Chondrocyte (in vitro differentiated cells): ENCODE results near the gene MYL3. TPM values are rescaled to one million over a fixed set of nuclear protein-coding genes. Genes with fewer than 3 reads are reported as not detected.
"Not testable (repeated sequence)": the region's sequence is repeated elsewhere in the genome, so short reads cannot be mapped to it uniquely, and the experiment has no call there.

Experiments used
- DNase-seq: peaks from one replicate; pipeline ENCODE4 v3.0.0; 2021; ENCODE audit warnings: mixed read lengths, low spot score
- H3K27ac Mint-ChIP-seq: one replicate; pipeline ENCODE4 v1.8.0; 2021; ENCODE audit warnings: mild to moderate bottlenecking, moderate library complexity, mixed read lengths; ENCODE audit not compliant: unreplicated experiment
- H3K27me3 Mint-ChIP-seq: 2 replicates; pipeline ENCODE4 v1.8.0; 2021; ENCODE audit warnings: low read depth, mixed read lengths
- H3K36me3 Mint-ChIP-seq: 2 replicates; pipeline ENCODE4 v1.8.0; 2021; ENCODE audit warnings: low read depth, mixed read lengths
- H3K4me1 Mint-ChIP-seq: 2 replicates; pipeline ENCODE4 v1.8.0; 2021; ENCODE audit warnings: low read depth, mild to moderate bottlenecking, mixed read lengths
- H3K4me3 Mint-ChIP-seq: one replicate; pipeline ENCODE4 v1.8.0; 2021; ENCODE audit warnings: mild to moderate bottlenecking, moderate library complexity, mixed read lengths; ENCODE audit not compliant: unreplicated experiment
- H3K9me3 Mint-ChIP-seq: 2 replicates; pipeline ENCODE4 v1.8.0; 2021; ENCODE audit warnings: low read depth, mixed read lengths
- total RNA-seq: library from RNA; stranded (reverse); gene quantifications from 3 replicates; pipeline ENCODE4 v1.2.1, GENCODE V29; 2021
- TF ChIP-seq, protein P1 (sequence below): fragments of 200-600 bp; sonication (generic); IDR thresholded peaks from 2 replicates; pipeline ENCODE4 v1.5.0; 2021; ENCODE audit warnings: antibody characterized with exemption, mild to moderate bottlenecking, moderate library complexity

The MYL3 gene
- total RNA-seq, 1 donor from 2014 or later, result 0.22 TPM

DNA sequence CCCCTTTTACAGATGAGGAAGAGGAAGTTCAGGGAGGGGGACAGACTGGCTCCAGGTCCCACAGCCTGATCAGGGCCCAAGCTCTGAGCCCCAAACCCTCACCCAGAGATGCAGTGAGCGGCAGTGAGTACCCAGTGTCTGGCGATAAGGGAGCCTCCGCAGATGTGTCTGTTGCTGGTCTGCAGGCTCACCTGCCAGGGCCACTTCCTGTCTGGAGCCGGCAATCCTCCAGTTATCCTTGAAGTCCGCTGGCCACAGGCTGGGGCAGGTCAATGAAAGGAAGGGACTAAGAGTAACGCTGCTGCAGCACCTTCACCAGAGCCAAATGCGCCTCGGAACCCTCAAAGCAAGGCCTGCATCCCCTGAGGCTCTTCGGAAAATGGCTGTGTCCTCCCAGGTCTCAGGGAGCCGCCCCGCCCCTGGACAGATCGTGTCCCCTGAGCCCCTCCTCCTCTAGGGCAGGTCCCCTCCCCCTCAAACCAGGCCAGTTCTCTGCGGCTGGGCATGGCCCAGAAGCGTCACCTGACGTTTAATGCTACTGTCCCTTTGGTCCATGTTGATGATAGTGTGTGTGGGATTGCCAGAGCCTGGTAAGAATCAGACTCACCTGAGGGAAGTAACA lies 51.5 kb downstream of the MYL3 start:
- H3K4me1 Mint-ChIP-seq, result peaks cover 4% of the 10 kb centered on the region
- peaks cover 36% of the 10 kb centered on the region for H3K27me3 Mint-ChIP-seq
- peak overlapping the region; percentile 46 for H3K4me3 Mint-ChIP-seq
- no peak overlapping the region for H3K27ac Mint-ChIP-seq
- H3K36me3 Mint-ChIP-seq, result no peaks in the 10 kb centered on the region
- DNase-seq, result no peak
- TF ChIP-seq, protein P1, sequence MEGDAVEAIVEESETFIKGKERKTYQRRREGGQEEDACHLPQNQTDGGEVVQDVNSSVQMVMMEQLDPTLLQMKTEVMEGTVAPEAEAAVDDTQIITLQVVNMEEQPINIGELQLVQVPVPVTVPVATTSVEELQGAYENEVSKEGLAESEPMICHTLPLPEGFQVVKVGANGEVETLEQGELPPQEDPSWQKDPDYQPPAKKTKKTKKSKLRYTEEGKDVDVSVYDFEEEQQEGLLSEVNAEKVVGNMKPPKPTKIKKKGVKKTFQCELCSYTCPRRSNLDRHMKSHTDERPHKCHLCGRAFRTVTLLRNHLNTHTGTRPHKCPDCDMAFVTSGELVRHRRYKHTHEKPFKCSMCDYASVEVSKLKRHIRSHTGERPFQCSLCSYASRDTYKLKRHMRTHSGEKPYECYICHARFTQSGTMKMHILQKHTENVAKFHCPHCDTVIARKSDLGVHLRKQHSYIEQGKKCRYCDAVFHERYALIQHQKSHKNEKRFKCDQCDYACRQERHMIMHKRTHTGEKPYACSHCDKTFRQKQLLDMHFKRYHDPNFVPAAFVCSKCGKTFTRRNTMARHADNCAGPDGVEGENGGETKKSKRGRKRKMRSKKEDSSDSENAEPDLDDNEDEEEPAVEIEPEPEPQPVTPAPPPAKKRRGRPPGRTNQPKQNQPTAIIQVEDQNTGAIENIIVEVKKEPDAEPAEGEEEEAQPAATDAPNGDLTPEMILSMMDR, result no peak
- no peaks in the 10 kb centered on the region for H3K9me3 Mint-ChIP-seq

GRCh38 chr3:46808766-46809165 lies 54.5 kb downstream of the MYL3 start:
- H3K27ac Mint-ChIP-seq, H3K4me3 Mint-ChIP-seq, H3K4me1 Mint-ChIP-seq, H3K36me3 Mint-ChIP-seq, DNase-seq, H3K9me3 Mint-ChIP-seq: not testable (repeated sequence)
- peaks cover 42% of the 10 kb centered on the region for H3K27me3 Mint-ChIP-seq

Other genes starting within 250 kb of the MYL3 start
- gene ALS2CL, start 169.8 kb downstream of the MYL3 start, total RNA-seq, result 1.4 to 5.2 TPM (median 3.6 TPM) in 3 replicates
- gene TMIE, start 162.1 kb downstream of the MYL3 start, total RNA-seq, result 0.25 TPM in 1 of 3 replicates, not detected in the others
- not detected in 3 replicates for gene PRSS50, start 145.6 kb downstream of the MYL3 start, total RNA-seq
- gene PTH1R, start 14.3 kb upstream of the MYL3 start, total RNA-seq, result 2.4 to 6.3 TPM (median 3.1 TPM) in 3 replicates
- gene CCDC12, start 113.3 kb upstream of the MYL3 start, total RNA-seq, result 21.8 to 23.3 TPM (median 22.3 TPM) in 3 replicates
- gene NBEAL2, start 116.2 kb upstream of the MYL3 start, total RNA-seq, result 15.9 to 18.1 TPM (median 16.5 TPM) in 3 replicates